ENCODE data around the gene STXBP6.
"Not testable (repeated sequence)": the region's sequence is repeated elsewhere in the genome, so short reads cannot be mapped to it uniquely, and the experiment has no call there.

Gene STXBP6

DNA sequence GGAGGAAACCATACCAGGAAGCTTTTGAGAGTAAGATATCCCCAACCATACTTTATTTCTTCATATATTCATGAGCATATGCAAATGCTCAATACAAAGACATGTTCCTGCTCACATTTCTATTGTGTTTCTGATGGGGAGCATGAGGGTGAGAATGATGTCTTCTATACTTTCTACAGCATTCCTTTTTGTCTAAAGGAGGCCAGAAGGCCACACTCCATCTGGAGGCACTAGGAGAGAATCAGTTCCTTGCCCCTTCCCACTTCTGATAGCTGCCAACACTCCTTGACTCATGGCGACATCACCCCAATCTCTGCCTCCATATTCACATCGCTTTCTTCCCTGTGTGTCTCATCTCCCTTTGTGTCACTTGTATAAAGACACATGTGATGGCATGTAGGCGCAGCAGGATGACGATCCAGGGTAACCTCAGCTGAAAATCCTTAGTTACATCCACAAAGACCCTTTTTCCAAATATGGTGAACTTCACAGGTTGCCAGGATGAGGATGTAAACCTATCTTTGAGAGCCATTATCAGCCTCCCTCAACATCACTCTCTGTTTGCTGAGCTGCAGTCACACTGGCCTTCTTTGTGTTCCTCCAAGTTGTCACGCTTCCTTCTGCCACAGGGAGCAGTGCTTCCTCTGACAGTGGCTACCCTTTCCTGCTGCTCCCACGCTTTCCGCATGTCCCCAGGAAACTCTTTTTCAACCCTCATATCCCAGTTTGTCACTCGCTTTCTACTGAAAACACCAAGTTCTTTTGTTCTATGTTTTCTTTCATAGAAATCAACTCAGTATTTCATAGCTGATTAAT lies 96.9 kb downstream of the STXBP6 start:
- no peak for DNase-seq

GRCh38 chr14:24948261-24948847 lies 101.6 kb downstream of the STXBP6 start:
- no peak for DNase-seq

GRCh38 chr14:24947131-24947530 lies 102.8 kb downstream of the STXBP6 start:
- no peak for DNase-seq

DNA sequence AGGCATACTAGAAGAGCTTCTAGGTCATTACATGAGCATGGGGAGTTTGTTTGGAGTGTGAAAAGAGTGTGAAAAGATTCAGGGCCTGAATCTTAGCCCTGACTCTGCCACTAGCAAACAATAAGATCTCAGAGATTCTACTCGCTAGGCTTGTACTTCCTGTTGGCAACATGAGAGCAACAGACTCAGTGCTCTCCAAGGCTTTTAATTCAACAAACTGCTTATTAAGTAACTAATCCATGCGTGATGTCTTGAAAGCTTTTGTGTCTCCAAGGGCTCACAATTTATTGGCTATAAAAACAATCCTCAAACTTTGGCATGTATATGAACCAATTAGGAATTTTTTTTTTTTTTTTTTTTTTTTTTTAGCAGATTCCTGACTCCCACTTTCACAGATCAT lies 105.1 kb downstream of the STXBP6 start:
- no peak for DNase-seq

DNA sequence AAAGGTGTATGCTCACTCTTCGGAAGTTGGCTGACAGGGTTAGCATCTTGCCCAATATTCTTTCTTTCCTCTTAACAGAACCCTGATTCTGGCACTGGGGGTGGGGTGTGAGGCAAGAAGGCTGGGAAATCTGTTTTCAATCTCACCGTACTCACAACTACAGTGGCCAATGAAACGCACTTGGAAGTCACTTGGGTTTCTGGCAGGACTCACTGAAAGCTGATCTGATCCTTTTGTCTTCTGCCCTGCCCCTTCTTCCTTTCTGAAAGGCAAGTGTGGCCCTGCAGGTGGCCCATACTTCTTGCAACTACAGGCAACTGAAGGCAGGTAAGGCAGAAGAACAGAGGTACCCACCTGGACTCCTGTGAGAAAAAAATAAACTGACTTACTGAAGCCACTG lies 106.9 kb downstream of the STXBP6 start:
- DNase-seq, result no peak

GRCh38 chr14:24941719-24942118 lies 108.2 kb downstream of the STXBP6 start:
- peak; percentile 33 for DNase-seq

DNA sequence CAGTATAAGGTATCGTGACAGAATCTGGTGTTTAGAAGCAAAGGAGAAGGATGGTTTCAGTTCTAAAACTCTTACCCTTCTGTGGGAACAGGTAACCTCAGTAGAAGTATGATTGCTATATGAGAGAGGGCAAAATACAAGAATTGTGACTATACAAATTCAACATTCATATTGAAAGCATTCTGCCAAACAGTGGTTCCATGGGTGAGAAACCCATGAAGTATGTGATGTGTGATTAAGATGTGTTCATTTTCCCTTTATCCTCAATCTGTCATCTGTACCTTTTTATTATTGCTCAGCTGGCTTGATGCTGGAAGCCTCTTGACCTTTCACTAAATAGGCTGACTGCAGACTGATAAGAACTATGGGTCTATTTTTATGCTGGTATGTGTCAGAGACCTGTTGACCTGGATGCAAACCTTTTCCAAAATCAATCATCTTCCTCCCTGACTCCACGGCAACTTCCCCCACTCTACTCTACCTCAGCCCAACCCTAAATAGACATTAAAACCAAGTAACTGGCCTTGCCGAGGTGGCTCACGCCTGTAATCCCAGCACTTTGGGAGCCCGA lies 109.6 kb downstream of the STXBP6 start:
- DNase-seq, result no peak

- no peak for DNase-seq
Observed at GRCh38 chr14:24938593-24938992, 111.4 kb downstream of the STXBP6 start.

DNA sequence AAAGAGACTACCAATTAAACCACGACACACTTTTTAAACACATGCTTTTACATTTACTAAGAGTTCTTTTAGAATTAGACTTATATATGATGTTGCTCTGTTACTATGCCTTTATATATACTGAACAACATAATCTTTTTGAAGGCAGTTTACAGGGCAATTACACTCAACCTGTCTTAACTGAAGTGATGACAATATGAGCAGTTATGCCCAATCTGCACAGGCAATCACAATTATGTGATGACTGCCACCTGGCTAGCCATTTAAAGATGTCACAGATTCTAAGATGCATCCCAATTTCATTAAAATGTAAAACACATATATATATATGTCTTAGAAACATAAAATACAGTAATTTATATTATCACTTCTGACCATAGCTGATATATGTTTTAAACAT lies 112.6 kb downstream of the STXBP6 start:
- DNase-seq, result no peak

GRCh38 chr14:24936773-24937172 lies 113.2 kb downstream of the STXBP6 start:
- DNase-seq, result not testable (repeated sequence)

DNA sequence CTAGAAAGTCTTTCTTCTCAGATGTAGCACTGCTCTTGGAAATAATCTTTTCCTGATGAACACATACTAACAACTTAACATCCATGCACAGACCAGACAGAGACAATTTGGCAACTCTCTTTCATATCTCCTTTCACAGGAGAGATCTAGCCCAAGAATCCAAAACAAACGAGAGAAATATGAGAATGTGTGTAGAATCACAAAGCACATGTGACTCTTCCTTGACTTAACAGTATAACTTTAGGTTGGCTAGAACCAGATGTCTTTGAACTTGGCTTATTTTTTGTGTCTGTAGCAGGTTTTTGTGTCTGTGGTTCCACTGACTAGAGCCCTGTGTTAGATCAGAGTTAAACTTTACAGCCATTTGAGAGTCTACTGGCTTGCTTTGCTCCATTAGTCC lies 114.2 kb downstream of the STXBP6 start:
- no peak for DNase-seq

DNA sequence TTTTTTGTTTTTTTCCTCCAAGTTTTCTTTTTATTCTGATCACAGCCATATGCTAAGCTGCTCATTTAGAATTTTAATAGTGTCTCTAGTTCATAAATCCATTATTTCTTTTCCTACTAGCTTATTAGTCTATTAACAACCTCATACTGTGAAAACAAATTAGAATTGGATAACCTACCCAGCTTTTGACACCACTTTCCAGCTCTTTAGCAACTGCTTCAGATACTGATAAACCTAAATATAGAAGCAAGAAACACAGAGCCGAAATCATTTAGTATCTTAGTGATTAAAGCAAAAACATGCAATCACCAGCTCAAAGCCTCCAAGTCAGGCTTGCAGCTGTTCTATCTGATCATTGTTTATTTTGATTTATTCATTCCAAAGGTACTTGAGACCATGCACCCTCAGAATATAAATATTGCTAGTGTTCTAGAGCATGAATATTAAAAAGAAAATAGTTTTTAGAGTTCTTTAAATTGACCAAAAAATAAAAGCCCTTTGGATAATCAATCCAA lies 121.5 kb downstream of the STXBP6 start:
- DNase-seq, result no peak

DNA sequence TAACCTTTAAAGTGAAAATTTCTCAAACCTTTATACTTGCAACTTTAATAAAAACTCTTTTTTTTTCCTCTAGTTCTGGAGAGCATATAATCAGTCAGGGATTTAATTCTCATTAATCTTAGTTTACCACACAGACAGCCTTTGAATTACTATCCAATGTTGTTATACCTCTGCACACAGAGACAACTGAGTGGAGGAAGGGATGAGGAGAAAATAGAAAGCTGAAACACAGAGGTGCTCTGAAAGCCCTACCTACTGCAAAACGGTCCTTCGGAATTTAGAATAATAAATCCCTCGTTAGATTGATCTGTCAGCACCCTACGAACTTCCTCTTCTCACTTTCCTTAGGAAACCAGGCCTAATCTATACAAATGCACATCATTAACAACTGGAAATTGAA lies 122.1 kb downstream of the STXBP6 start:
- no peak for DNase-seq

DNA sequence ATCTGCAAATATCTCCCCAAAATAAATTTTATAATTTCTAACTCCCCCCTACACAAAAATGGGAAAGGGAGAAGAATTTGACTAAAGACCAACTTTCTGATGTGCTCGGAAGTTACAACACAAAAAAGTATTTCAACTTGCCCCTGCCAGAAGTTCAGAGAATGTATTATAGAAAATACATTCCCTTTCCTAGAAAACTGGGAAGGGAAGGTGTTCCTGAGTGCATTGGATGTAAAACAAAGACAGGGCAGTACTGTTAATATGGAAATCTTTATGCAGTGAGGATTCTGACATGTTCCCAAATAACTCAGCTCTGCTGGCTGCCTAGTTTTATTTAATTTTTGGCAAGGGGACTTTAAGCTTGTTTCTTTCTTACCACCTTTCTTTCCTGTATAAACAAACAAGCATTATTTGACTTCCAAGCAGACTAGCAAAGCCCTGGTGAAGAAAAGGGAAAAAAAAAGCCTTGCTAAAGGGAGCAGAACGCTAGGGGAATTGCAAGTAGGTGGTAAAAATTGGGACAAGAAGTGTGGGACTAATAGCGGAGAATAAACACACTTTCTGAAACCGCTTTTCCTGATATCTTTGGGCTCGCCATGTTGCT lies 124.1 kb downstream of the STXBP6 start:
- DNase-seq, result no peak

- no peak for DNase-seq
Observed at GRCh38 chr14:24924544-24924943, 125.4 kb downstream of the STXBP6 start.

DNA sequence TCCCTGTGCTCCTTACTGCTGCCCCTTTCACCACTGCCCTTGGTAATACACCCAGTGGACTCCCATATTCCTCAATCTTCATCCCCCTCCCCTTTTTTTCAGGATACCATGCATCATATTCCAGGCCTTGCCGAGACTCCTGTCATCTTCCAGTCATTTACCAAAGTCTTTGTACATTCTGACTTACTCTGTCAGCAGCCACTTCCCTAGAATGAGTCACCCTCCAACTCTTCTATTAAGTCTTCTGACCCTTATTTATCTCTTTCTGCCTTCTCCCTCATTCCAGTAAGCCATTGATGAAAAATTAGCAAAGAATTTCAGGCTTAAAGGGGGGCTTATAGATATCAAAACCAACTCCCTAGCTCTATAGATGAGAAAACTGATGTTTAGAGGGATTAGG lies 128.0 kb downstream of the STXBP6 start:
- no peak for DNase-seq

GRCh38 chr14:24920265-24921075 lies 129.5 kb downstream of the STXBP6 start:
- DNase-seq, result no peak

GRCh38 chr14:24918822-24919221 lies 131.1 kb downstream of the STXBP6 start:
- DNase-seq, result no peak

DNA sequence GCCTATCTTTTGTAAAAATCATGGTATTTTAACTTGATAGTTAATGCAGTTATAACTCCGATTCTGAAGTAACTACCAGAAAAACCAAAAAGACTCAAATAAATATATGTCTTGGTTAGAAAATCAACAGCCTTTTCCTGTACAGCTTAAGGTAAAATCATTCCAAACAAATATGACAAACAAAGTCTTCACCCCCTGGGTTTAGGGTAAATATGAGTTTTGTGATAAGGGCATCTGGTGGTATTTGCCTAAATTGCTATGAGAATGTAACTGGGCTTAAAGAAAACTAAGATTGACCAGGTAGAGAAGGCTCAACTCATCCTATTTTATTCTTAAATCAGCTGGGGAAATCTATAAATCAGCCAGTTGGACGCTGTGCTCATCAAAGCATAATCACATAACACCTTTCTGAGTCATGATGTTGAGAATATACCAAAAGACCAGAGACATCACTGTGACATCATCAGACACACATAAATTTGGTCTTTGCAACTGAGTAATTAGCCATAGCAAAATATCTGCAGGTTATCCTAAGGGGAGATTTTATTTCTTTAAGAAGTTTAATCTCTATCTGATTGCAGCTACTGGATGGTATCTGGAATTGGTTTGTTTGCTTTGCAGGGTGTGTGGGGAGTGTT lies 133.9 kb downstream of the STXBP6 start:
- DNase-seq, result no peak

DNA sequence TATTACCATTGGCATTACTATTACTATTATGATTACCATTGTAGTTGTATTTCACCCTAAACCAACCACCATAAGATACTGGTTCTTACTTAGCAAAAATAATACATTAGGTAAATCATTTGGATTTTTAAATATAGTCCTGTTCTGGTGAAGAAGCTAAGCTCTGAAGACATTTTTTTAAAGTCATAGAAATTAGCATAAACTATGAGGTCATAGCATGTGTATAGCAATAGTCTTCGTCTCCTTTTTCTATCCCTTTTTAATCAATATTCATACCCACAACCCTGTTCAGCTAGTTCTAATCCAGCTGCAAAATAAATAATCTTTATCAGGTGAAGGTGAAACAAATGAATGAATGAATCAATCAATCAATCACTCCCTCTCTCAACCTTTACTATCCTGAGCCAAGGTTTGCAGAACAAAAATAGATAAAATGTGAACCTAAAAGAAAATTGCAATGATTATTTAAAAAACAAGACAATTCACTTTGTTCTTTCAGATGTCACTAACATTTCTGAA lies 134.5 kb downstream of the STXBP6 start:
- no peak for DNase-seq

DNA sequence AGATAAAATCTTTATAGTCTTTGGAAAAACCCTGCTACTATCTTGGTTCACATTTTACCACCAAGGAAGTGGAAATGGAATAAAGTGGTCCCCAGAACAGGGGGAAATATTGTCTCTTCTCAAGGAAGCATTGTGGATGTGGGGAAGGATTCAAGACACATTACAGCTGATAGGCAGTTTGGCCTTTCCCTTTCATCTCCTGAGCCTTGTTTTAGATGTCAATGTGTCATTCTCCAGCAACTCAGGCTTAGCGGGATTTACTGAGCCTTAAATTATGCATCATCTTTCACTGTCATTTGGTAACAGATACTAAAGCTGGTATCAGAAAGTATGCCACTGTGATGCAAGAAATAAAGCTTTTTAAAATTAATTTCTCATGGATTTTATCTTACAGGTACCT lies 136.2 kb downstream of the STXBP6 start:
- DNase-seq, result peak; percentile 35

DNA sequence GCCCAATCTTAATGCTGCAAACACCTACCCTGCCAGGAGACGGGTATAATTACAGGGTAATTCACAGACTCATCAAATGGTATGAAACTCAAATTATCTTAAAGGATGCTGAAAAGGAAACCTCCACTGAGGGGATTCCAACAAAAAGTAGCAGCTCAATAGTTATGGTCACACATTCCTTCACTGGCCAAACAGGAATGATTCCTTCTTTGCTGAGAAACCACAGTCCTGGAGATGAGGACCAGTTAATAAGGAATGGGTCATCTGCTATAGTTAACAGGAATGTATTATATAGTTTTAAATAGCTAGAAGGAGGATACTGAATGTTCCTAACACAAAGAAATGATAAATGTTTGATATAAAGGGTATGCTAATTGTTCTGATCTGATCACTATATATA lies 136.9 kb downstream of the STXBP6 start:
- DNase-seq, result no peak
